ENCODE measurements around the gene SMIM1. TPM values are rescaled to one million over a fixed set of nuclear protein-coding genes. Genes with fewer than 3 reads are reported as not detected.

Gene SMIM1
- total RNA-seq, 3 donors from 2014 or later (not counting 1 experiment from before 2014, with no cell fraction given) = 0.78 to 2.6 (median 1.6) TPM

GRCh38 chr1:3734602-3735001, 37.9 kb upstream of the SMIM1 start:
- no peaks in the 10 kb centered on the region for H3K9me3 Mint-ChIP-seq
- 95% methylated on average over 16 of the region's 16 CpGs for WGBS (ENCODE audit: insufficient coverage)
- intact Hi-C loops (cut with micrococcal nuclease) = no loop called here
- H3K4me3 ChIP-seq (ENCODE audit: low read length) = no peak overlapping the region
- peaks cover 11% of the 10 kb centered on the region for H3K36me3 ChIP-seq (ENCODE audit: control insufficient read depth, insufficient read depth, low read length)
- H3K4me3 Mint-ChIP-seq = no peak overlapping the region
- H3K9me3 ChIP-seq (ENCODE audit: control insufficient read depth, insufficient read depth, low read length) = no peaks in the 10 kb centered on the region
- DNase-seq (no peak), ATAC-seq (no peak)
- no peaks in the 10 kb centered on the region for H3K27me3 ChIP-seq (ENCODE audit: control insufficient read depth, insufficient read depth, low read length)
- H3K27ac ChIP-seq (ENCODE audit: low read length) = no peak overlapping the region
- H3K4me1 ChIP-seq (ENCODE audit: control insufficient read depth, insufficient read depth, low read length) = no peaks in the 10 kb centered on the region
- TF ChIP-seq CTCF (IDR thresholded peaks at IDR 0.05) = no peak
- H3K4me1 Mint-ChIP-seq = no peaks in the 10 kb centered on the region
- no peaks in the 10 kb centered on the region for H3K27me3 Mint-ChIP-seq (ENCODE audit: low read depth in 2 of 2)
- H3K27ac Mint-ChIP-seq = no peak overlapping the region
- H3K36me3 Mint-ChIP-seq = no peaks in the 10 kb centered on the region

- peaks cover 15% of the 10 kb centered on the region for H3K36me3 ChIP-seq (ENCODE audit: control insufficient read depth, insufficient read depth, low read length)
- no peak for ATAC-seq
- no peak overlapping the region for H3K4me3 Mint-ChIP-seq
These were observed 37.4 kb upstream of the SMIM1 start for GRCh38 chr1:3735027-3735681.

GRCh38 chr1:3735688-3736087, 36.9 kb upstream of the SMIM1 start:
- DNase-seq (no peak), ATAC-seq (no peak)
- Mint-ChIP-seq H3K9me3 (no peaks in the 10 kb centered on the region), H3K27ac (no peak overlapping the region), H3K27me3 (ENCODE audit: low read depth in 2 of 2) (no peaks in the 10 kb centered on the region), H3K4me3 (no peak overlapping the region), H3K36me3 (no peaks in the 10 kb centered on the region), H3K4me1 (no peaks in the 10 kb centered on the region)
- intact Hi-C loops (cut with micrococcal nuclease) = no loop called here
- Histone ChIP-seq H3K27ac (ENCODE audit: low read length) (no peak overlapping the region), H3K4me3 (ENCODE audit: low read length) (no peak overlapping the region), H3K36me3 (ENCODE audit: control insufficient read depth, insufficient read depth, low read length) (peaks cover 15% of the 10 kb centered on the region), H3K9me3 (ENCODE audit: control insufficient read depth, insufficient read depth, low read length) (no peaks in the 10 kb centered on the region), H3K4me1 (ENCODE audit: control insufficient read depth, insufficient read depth, low read length) (no peaks in the 10 kb centered on the region), H3K27me3 (ENCODE audit: control insufficient read depth, insufficient read depth, low read length) (no peaks in the 10 kb centered on the region)
- TF ChIP-seq CTCF (IDR thresholded peaks at IDR 0.05) = no peak
- 95% methylated on average over 13 of the region's 13 CpGs for WGBS (ENCODE audit: insufficient coverage)

More at GRCh38 chr1:3735027-3735681, 37.4 kb upstream of the SMIM1 start:
- no peaks in the 10 kb centered on the region for H3K27me3 ChIP-seq (ENCODE audit: control insufficient read depth, insufficient read depth, low read length)
- no peaks in the 10 kb centered on the region for H3K36me3 Mint-ChIP-seq
- no peaks in the 10 kb centered on the region for H3K4me1 Mint-ChIP-seq
- no peak overlapping the region for H3K27ac ChIP-seq (ENCODE audit: low read length)
- H3K4me1 ChIP-seq (ENCODE audit: control insufficient read depth, insufficient read depth, low read length) = no peaks in the 10 kb centered on the region
- no peaks in the 10 kb centered on the region for H3K27me3 Mint-ChIP-seq (ENCODE audit: low read depth in 2 of 2)
- 96% methylated on average over 12 of the region's 12 CpGs for WGBS (ENCODE audit: insufficient coverage)
- H3K27ac Mint-ChIP-seq = no peak overlapping the region
- H3K9me3 ChIP-seq (ENCODE audit: control insufficient read depth, insufficient read depth, low read length) = no peaks in the 10 kb centered on the region
- H3K4me3 ChIP-seq (ENCODE audit: low read length) = no peak overlapping the region
- no peak for DNase-seq
- no peaks in the 10 kb centered on the region for H3K9me3 Mint-ChIP-seq
- TF ChIP-seq CTCF (IDR thresholded peaks at IDR 0.05) = no peak
- intact Hi-C loops (cut with micrococcal nuclease) = no loop called here

- Histone ChIP-seq H3K9me3 (ENCODE audit: control insufficient read depth, insufficient read depth, low read length) (no peaks in the 10 kb centered on the region), H3K36me3 (ENCODE audit: control insufficient read depth, insufficient read depth, low read length) (peaks cover 15% of the 10 kb centered on the region), H3K4me1 (ENCODE audit: control insufficient read depth, insufficient read depth, low read length) (no peaks in the 10 kb centered on the region), H3K27me3 (ENCODE audit: control insufficient read depth, insufficient read depth, low read length) (no peaks in the 10 kb centered on the region), H3K27ac (ENCODE audit: low read length) (no peak overlapping the region), H3K4me3 (ENCODE audit: low read length) (no peak overlapping the region)
- no peak for TF ChIP-seq CTCF (IDR thresholded peaks at IDR 0.05)
- Mint-ChIP-seq H3K9me3 (no peaks in the 10 kb centered on the region), H3K4me1 (no peaks in the 10 kb centered on the region), H3K27ac (no peak overlapping the region), H3K36me3 (no peaks in the 10 kb centered on the region), H3K27me3 (ENCODE audit: low read depth in 2 of 2) (no peaks in the 10 kb centered on the region), H3K4me3 (no peak overlapping the region)
- intact Hi-C loops (cut with micrococcal nuclease) = no loop called here
- WGBS (ENCODE audit: insufficient coverage) = 90% methylated on average over 13 of the region's 13 CpGs
- DNase-seq = no peak
- no peak for ATAC-seq
These were observed 36.4 kb upstream of the SMIM1 start for GRCh38 chr1:3736131-3736561.

Measured in natural killer cell (primary cell).